GM19324 (cell line): ENCODE results near the gene ADAM22.

ENCODE experiments used
- ATAC-seq: cut with Tn5 transposase; IDR thresholded peaks from one replicate; pipeline ENCODE4 v1.9.1; 2021; ENCODE audit warnings: mild to moderate bottlenecking, moderate library complexity; ENCODE audit not compliant: unreplicated experiment, low FRiP score

The ADAM22 gene

GRCh38 chr7:87959336-87959735, 25.3 kb downstream of the ADAM22 start:
- ATAC-seq = no peak

DNA sequence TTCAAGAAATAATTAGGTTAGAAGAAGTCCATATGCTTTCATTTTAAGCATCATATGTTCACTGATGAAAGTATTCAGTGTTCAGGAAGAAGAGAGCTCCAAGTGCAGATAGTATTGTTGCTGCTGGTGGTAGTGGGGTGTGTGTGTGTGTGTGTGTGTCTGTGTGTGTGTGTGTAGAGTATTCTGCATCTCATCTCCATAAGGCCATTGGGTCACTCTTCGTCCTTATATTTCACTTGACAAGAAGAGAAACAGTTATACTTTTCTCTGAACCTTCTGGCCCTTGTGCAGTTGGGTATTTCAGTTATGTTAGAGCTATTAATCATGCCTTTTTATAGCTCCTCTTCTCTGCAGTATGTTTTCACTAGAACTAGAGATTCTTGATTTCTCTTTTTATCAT, 26.2 kb downstream of the ADAM22 start:
- ATAC-seq = no peak

DNA sequence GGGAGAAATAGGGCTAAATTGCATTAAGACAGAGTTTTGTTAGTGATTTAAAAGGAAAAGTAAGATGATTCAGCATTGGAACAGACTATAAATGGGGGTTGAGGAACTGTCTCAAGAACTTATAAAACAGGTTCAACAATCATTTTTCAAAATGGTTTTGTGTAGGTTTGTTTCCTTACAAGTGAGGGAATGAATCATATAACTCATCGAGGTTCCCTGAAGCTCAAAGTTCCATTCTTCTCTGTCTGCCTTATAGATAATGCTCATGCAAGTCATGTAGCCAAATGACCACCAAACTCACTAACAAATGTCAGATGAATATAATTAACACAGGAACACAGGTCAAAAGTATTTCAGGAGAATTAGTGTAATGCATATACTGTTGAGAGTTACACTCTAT, 27.7 kb downstream of the ADAM22 start:
- no peak for ATAC-seq

- ATAC-seq = no peak
These were observed 32.2 kb downstream of the ADAM22 start for GRCh38 chr7:87966271-87966670.

DNA sequence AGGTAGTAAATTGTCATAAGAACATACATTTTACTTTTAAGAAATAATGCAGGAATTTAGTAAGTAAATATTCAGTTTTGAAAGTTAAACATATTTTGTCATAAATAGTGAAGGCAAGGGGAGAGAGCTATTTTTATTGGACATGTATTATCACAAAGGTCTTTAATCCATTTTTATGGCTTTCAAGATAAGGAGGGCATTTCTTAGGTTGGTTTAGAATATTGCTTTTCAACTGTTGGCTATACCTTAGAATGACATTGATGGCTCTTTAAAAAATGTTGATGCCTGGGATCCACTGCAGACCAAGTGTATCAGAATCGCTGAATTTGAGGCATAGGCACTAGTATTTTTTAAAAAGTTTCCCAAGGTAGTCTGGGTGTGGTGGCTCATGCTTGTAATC, 34.0 kb downstream of the ADAM22 start:
- ATAC-seq = no peak

GRCh38 chr7:87982116-87982515, 48.1 kb downstream of the ADAM22 start:
- no peak for ATAC-seq

GRCh38 chr7:87984088-87984487, 50.0 kb downstream of the ADAM22 start:
- ATAC-seq = no peak

DNA sequence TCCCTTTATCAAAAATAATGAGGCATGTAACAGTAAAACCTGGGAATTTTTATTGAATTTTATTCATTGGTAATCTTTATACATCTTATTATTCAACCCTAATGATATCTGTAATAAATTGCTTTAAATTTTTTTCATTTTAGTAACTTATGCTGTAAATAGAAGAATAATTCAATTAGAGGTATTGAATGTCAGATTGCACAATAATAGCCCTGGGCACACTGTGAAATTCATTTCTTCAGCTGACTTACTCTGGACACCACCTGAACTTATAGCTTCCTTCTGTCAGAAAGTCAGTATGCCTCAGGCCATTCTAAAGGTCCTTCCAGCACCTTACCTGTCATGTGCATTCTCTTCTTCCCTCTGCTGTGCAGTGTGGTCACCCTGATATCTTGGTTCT, 59.2 kb downstream of the ADAM22 start:
- no peak for ATAC-seq

- no peak for ATAC-seq
These were observed 65.2 kb downstream of the ADAM22 start for GRCh38 chr7:87999261-87999660.

DNA sequence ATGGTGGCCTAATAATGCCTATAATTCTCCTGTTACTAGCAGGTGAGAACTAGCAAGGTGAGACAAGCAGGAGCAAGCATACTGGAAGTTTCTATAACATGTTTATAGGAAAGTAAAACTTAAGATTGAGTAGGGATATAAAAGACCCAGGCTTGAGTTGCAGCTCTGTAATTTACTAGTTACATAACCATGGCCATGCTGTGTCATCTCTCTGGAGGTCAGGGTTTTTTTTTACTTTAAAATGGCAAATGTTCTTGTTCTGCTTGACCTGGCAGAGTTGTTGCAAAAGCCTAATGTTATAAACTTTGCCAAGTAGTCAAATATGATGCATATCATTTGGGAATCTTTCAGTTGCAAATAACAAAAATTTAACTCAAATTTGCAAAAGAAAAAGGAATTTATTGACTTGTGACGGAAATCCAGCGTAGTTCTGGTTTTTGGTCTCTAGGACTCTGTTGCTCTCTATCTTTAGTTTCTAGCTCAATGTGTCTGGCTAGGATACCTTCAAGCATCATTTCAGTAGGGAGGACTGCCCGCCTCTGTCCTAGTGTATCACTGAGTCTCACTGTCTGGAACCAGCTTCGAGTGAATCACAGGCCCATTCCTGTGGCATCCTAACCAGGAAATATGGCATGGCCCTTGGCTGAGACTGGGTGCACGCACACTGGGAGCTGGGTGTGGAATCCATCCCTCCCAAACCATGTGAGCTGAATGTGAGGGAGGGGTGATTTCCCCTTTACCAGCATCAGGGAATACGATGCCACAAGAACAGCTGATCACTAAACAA, 67.9 kb downstream of the ADAM22 start:
- no peak for ATAC-seq

GRCh38 chr7:88002617-88003016, 68.6 kb downstream of the ADAM22 start:
- ATAC-seq = no peak

DNA sequence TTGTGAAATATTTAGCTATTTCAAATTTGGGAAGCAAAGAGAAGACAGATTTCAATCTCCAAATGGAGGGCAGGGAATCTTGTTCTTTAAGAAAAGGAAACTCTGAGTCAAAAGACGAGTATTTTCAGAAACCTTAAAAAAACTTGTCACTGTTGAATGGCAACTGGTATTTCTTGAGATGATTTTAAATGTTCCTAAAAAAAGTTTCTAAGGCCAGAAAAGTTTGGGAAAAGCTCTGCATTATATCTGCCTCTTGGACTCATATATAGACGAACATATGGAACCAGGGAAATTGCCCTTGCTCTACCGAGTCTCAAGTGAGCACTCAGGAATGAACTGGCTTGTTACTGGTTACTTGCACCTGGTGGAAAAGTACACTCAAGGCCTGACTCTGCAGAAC, 69.5 kb downstream of the ADAM22 start:
- no peak for ATAC-seq

DNA sequence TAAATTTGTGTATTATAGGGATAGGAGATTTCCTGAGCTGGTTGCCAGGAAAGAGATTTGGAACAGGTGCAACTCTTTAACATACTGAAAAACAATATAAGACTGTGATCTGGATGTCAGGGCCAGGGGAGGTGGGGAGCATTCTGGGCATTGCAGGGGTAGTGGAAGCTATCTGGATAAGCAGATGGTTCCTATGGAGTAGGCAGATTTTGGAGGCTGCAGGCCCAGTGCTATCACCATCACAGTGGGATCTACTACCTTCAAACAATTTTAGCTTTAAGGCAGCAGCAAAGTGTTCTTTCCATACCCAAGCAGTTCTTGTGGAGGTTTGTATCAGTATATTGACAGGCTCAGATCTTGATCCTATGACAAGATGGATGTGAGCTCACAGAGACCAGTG, 71.1 kb downstream of the ADAM22 start:
- ATAC-seq = no peak

- ATAC-seq = no peak
These were observed 75.6 kb downstream of the ADAM22 start for GRCh38 chr7:88009651-88010050.

DNA sequence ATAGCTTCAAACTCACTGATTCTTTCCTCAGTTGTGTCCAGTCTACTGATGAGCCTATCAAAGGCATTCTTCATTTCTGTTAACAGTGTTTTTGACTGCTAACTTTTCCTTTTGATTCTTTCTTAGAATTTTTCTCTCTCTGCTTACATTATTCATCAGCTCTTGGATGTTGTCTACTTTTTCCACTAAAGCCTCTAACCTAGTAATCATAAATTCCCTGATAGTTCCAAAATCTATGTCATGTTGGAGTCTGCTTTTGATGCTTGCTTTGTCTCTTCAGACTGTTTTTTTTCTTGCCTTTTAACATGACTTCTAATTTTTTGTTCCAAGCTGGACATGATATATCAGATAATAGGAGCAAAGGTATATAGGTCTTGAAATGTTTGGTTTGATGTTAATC, 78.0 kb downstream of the ADAM22 start:
- ATAC-seq = no peak

DNA sequence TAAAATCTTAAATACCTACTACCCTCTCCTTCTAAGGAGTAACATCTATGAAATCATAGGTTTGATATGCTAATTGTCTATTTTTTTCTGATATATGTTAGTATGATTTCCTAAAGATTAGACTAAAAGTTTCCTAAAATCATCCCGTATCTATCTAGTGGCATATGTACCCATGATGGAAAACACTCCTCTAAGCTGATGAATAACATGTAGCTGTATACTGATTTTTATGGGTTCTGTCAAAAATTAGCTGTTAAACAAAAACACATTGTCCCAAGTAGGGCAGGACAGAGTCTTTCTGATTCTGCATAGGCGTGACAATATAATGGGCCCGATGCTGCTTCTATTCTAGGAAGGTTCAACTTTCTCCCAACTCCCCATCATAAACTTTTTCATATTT, 79.9 kb downstream of the ADAM22 start:
- no peak for ATAC-seq

GRCh38 chr7:88014581-88014980, 80.5 kb downstream of the ADAM22 start:
- no peak for ATAC-seq

GRCh38 chr7:88015309-88015708, 81.3 kb downstream of the ADAM22 start:
- no peak for ATAC-seq

DNA sequence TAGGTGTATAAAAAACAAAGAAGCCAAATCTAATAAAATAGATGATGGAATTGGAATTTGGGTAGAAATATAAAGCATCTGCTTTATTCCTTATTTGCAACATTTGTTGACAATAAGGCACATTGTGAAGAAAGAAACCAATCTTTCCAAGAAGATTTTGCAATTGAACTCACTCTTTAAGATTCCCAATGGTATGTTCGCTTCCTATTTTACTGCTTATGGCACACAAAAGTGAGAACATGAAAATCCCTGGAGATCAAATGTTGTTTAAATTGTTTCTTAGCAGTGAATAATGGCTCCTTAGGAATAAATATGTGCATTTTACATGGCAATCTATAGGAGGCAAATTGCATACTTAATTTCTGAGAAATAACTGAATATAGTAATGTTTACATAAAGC, 84.5 kb downstream of the ADAM22 start:
- ATAC-seq = no peak

DNA sequence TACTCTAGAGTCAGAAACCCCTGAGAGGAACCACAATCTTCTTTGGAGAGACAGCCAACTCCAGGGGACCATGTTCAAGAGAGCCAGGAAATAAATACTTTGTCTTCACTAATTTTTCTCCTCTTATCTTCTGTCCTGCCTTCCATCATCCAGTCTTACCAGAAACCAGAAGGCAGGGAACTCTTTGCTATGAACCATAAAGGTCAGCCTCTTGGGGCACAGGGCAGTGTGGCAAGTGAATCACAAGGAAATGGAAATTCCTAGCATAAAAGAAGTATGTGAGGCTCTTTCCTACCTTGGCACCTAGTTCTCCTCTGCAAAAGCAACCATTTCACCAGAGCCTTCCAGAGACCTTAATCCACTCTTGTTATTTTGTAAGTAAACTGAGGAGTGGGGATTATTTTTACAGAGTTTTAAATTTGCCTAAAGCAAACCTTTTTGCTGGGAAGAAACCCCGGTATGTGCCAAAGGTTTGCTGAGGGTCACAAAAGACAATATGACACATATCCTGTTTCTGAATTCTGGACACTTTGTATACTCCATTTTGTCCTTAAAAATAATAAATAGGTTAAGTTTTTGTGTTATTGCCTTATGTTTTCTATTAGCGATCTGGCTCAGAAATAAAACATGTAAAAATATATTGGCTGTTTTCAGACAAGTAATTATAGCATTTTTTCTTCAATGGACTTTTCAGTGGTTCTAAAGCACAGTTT, 87.1 kb downstream of the ADAM22 start:
- ATAC-seq = no peak

DNA sequence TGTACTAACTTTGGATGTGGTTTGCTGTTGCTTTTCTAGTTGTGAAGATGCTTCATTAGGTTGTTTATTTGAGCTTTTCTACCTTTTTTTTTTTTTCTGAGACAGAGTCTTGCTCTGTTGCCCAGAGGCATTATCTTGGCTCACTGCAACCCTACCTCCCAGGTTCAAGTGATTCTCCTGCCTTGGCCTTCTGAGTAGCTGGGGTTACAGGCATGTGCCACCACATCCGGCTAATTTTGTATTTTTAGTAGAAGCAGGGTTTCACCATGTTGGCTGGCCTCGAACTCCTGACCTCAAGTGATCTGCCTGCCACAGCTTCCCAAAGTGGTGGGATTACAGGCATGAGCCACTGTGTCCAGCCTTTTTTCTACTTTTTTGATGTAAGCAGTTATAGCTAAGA, 93.7 kb downstream of the ADAM22 start:
- no peak for ATAC-seq

DNA sequence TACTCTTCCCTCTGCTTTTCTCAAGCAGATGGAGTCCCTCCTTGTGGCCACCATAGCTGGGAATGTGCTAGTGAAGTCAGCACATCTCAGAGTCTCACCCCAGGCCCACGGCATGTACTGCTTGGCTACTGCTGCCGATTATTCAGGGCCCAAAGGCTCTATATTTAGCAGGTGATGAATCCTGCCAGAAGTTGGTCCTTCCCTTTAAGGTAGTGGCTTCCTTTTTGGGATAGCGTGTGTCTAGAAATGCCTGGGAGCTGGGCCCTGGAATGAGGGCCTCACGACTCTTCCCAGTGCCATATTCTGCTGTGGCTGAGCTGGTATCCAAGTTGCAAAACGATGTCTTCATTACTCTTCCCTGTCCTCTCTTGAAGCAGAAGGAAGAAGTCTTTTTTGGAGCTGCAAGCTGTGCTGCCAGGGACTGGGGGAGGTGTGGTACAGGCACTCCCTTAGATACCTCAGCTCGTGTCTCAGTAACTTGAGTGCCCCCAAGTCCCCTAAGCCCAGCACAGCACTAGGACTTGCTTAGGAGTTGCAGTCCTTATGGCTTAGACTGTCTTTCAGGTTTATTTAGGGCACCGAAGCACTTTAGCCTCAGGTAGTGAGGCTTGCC, 100.1 kb downstream of the ADAM22 start:
- no peak for ATAC-seq
